ENCODE data around the gene PHOX2B.

DNA sequence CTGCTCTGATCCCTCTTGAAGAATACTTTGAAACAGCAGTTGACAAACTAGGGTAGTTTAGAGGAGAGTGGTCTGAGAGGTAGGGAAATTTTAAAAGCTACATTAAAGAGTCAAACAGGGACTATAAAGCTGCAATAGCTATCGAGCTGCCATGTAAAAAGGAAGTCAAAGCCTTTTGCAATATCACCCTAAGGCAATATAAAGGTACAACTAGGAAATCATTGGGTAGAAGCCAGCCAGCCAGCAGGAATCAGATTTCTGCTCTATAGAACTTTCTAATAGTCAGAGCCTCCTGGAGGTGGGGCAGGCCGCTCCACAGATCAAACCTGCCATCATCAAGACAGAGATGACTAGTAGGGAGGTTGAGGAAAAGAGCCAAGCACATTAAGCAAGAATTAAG lies 15.2 kb upstream of the PHOX2B start:
- TF ChIP-seq, protein P1, sequence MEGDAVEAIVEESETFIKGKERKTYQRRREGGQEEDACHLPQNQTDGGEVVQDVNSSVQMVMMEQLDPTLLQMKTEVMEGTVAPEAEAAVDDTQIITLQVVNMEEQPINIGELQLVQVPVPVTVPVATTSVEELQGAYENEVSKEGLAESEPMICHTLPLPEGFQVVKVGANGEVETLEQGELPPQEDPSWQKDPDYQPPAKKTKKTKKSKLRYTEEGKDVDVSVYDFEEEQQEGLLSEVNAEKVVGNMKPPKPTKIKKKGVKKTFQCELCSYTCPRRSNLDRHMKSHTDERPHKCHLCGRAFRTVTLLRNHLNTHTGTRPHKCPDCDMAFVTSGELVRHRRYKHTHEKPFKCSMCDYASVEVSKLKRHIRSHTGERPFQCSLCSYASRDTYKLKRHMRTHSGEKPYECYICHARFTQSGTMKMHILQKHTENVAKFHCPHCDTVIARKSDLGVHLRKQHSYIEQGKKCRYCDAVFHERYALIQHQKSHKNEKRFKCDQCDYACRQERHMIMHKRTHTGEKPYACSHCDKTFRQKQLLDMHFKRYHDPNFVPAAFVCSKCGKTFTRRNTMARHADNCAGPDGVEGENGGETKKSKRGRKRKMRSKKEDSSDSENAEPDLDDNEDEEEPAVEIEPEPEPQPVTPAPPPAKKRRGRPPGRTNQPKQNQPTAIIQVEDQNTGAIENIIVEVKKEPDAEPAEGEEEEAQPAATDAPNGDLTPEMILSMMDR (IDR thresholded peaks at IDR 0.05) = no peak
- TF ChIP-seq, protein P2, sequence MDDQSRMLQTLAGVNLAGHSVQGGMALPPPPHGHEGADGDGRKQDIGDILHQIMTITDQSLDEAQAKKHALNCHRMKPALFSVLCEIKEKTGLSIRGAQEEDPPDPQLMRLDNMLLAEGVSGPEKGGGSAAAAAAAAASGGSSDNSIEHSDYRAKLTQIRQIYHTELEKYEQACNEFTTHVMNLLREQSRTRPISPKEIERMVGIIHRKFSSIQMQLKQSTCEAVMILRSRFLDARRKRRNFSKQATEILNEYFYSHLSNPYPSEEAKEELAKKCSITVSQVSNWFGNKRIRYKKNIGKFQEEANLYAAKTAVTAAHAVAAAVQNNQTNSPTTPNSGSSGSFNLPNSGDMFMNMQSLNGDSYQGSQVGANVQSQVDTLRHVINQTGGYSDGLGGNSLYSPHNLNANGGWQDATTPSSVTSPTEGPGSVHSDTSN (IDR thresholded peaks at IDR 0.05) = no peak
- TF ChIP-seq MEF2A (IDR thresholded peaks at IDR 0.05; ENCODE audit: borderline replicate concordance, low read depth) (no peak), EP300 (IDR thresholded peaks at IDR 0.05; ENCODE audit: borderline replicate concordance in 1 of 2, low read depth in 1 of 2, low read length in 1 of 2) (no peak), RFX5 (IDR thresholded peaks at IDR 0.05; ENCODE audit: low read length) (no peak), CHD2 (IDR thresholded peaks at IDR 0.05; ENCODE audit: low read length, partially characterized antibody) (no peak)
- TF ChIP-seq, protein P3, sequence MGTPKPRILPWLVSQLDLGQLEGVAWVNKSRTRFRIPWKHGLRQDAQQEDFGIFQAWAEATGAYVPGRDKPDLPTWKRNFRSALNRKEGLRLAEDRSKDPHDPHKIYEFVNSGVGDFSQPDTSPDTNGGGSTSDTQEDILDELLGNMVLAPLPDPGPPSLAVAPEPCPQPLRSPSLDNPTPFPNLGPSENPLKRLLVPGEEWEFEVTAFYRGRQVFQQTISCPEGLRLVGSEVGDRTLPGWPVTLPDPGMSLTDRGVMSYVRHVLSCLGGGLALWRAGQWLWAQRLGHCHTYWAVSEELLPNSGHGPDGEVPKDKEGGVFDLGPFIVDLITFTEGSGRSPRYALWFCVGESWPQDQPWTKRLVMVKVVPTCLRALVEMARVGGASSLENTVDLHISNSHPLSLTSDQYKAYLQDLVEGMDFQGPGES (IDR thresholded peaks at IDR 0.05; ENCODE audit: low read depth, low read length) = no peak

All from SK-N-SH (cell line).